Endothelial cell of umbilical vein (primary cell): ENCODE data around the gene DAB1. TPM values are rescaled to one million over a fixed set of nuclear protein-coding genes. Genes with fewer than 3 reads are reported as not detected.

ENCODE experiments used
- BruUV-seq: library from RNA; stranded (reverse); fragments of 400-500 nt; replicated peaks from 2 replicates; lab custom pipeline; 2021; lab: Mats Ljungman, UMichigan
- CTCF ChIA-PET: fragments of 300-600, 350-600 bp; sonication (Branson Sonifier 250); formaldehyde crosslinking; loops from one replicate; lab custom pipeline; 2021; ENCODE audit warnings: antibody characterized with exemption, inconsistent platforms; lab: Charles Lee
- POLR2A ChIA-PET: fragments of 300-600, 350-600 bp; sonication (Branson Sonifier 250); formaldehyde crosslinking; loops from one replicate; lab custom pipeline; 2021; ENCODE audit warnings: antibody characterized with exemption, inconsistent platforms; lab: Charles Lee
- DNase-seq: peaks from one replicate; pipeline ENCODE4 v3.0.0-alpha.2; 2011; ENCODE audit warnings: low read depth, low spot score
- FAIRE-seq: peaks from 2 replicates; lab custom pipeline; 2011; peaks lifted over from hg19 to GRCh38; lab: Jason Lieb, UNC
- H2AFZ ChIP-seq: 2 replicates; pipeline ENCODE4 v1.6.0; 2012; ENCODE audit warnings: low read depth, low read length, control low read depth, inconsistent platforms
- H3K27ac ChIP-seq: 2 replicates; pipeline ENCODE4 v1.5.1; 2011; ENCODE audit warnings: low read depth, mild to moderate bottlenecking, control low read depth, low read length, moderate library complexity; ENCODE audit not compliant: insufficient read depth
- H3K27me3 ChIP-seq, 2 experiments: 2 replicates each; pipeline versions ENCODE4 v1.6.0 to v1.6.1; 2011; ENCODE audit warnings: low read length in 2 of 2, mixed read lengths in 1 of 2; ENCODE audit not compliant: control insufficient read depth in 2 of 2, insufficient read depth in 2 of 2
- H3K36me3 ChIP-seq, 2 experiments: 2 replicates in 1 of 2; 3 replicates in 1 of 2; pipeline ENCODE4 v1.5.1; 2011; ENCODE audit warnings: low read length in 2 of 2, mild to moderate bottlenecking in 1 of 2, moderate library complexity in 1 of 2; ENCODE audit not compliant: control insufficient read depth in 2 of 2, insufficient read depth in 2 of 2; ENCODE audit errors: extremely low read depth in 1 of 2
- H3K4me1 ChIP-seq: 3 replicates; pipeline ENCODE4 v1.5.1; 2011; ENCODE audit warnings: mild to moderate bottlenecking, low read length; ENCODE audit not compliant: control insufficient read depth, insufficient read depth; ENCODE audit errors: extremely low read depth
- H3K4me2 ChIP-seq: 2 replicates; pipeline ENCODE4 v1.6.1; 2011; ENCODE audit warnings: low read length, control low read depth, mixed read lengths; ENCODE audit not compliant: insufficient read depth
- H3K4me3 ChIP-seq, 3 experiments: fragments of 200-600 bp in 1 of 3; sonication (generic), shearing (Covaris generic) in 1 of 3; replicated peaks in 1 of 3; 2 replicates each; pipeline ENCODE4 v1.5.1; 2011 to 2016; ENCODE audit warnings: control low read depth in 3 of 3, low read length in 3 of 3, mild to moderate bottlenecking in 2 of 3, inconsistent platforms in 1 of 3, low read depth in 1 of 3, moderate library complexity in 1 of 3; ENCODE audit not compliant: insufficient read depth in 1 of 3
- H3K79me2 ChIP-seq: 2 replicates; pipeline ENCODE4 v1.6.0; 2012; ENCODE audit warnings: low read length, inconsistent platforms; ENCODE audit not compliant: control insufficient read depth, insufficient read depth
- H3K9ac ChIP-seq: replicated peaks from 2 replicates; pipeline ENCODE3; 2011; ENCODE audit warnings: low read length, control low read depth; ENCODE audit not compliant: insufficient read depth; ENCODE audit errors: extremely low read depth
- H3K9me1 ChIP-seq: replicated peaks from 3 replicates; pipeline ENCODE4 v1.6.0; 2011; ENCODE audit warnings: mild to moderate bottlenecking, low read length; ENCODE audit not compliant: control insufficient read depth, insufficient read depth; ENCODE audit errors: extremely low read depth
- H3K9me3 ChIP-seq: replicated peaks from 2 replicates; pipeline ENCODE4 v1.5.1; 2012; ENCODE audit warnings: low read length, inconsistent platforms; ENCODE audit not compliant: control insufficient read depth, insufficient read depth
- H4K20me1 ChIP-seq: replicated peaks from 2 replicates; pipeline ENCODE3; 2011; ENCODE audit warnings: mild to moderate bottlenecking, low read length; ENCODE audit not compliant: control insufficient read depth, insufficient read depth; ENCODE audit errors: extremely low read depth
- EZH2 ChIP-seq: IDR thresholded peaks from 2 replicates; pipeline ENCODE4 v1.6.1; 2012; ENCODE audit warnings: borderline replicate concordance, low read depth, mild to moderate bottlenecking, moderate library complexity, low read length, inconsistent platforms; ENCODE audit not compliant: severe bottlenecking
- FOS ChIP-seq: IDR thresholded peaks from 2 replicates; pipeline ENCODE4 v1.6.1; 2011; ENCODE audit warnings: mild to moderate bottlenecking, low read length, moderate library complexity, borderline replicate concordance; ENCODE audit not compliant: insufficient read depth
- GATA2 ChIP-seq: IDR thresholded peaks from 2 replicates; pipeline ENCODE4 v1.7.0; 2011; ENCODE audit warnings: low read depth, mild to moderate bottlenecking, moderate library complexity, mixed read lengths, low read length; ENCODE audit not compliant: insufficient read length, insufficient read depth
- JUN ChIP-seq: IDR thresholded peaks from 2 replicates; pipeline ENCODE4 v1.6.1; 2011; ENCODE audit warnings: borderline replicate concordance, low read depth; ENCODE audit not compliant: insufficient read length, insufficient read depth
- MYC ChIP-seq: IDR thresholded peaks from one replicate; pipeline ENCODE4 v1.6.1; 2011; ENCODE audit warnings: mild to moderate bottlenecking, low read depth, low read length
- POLR2A ChIP-seq: IDR thresholded peaks from 2 replicates; pipeline ENCODE4 v1.6.1; 2012; ENCODE audit warnings: low read depth, mild to moderate bottlenecking, control low read depth, low read length
- POLR2AphosphoS5 ChIP-seq: IDR thresholded peaks from 2 replicates; pipeline ENCODE4 v1.6.1; 2012; ENCODE audit warnings: low read depth, mild to moderate bottlenecking, control low read depth, low read length, moderate library complexity; ENCODE audit not compliant: insufficient read depth
- dilution Hi-C: fragments of 300-500 bp; cut with MboI; formaldehyde crosslinking; loops from one replicate; pipeline ENCODE4 v1.15.0; 2019; ENCODE audit warnings: low sequenced_read_pairs; ENCODE audit not compliant: extremely low pct_ligation_motif_present
- intact Hi-C: fragments of 100-400 bp; cut with micrococcal nuclease; formaldehyde crosslinking; loops from one replicate; pipeline ENCODE4 v1.10.0; 2022
- polyA plus RNA-seq, 4 experiments: library from polyadenylated mRNA; depleted of rRNA in 3 of 4; stranded (reverse) in 3 of 4; unstranded in 1 of 4; fragments of >200 nt; gene quantifications; 2 replicates each; pipeline versions ENCODE4 v1.2.1 to v1.2.3, GENCODE V29; 2011 to 2012; ENCODE audit warnings: missing spikeins in 1 of 4
- total RNA-seq: library from RNA; stranded (reverse); gene quantifications from 2 replicates; pipeline ENCODE4 v1.2.3, GENCODE V29; 2021
- TF ChIP-seq, protein P1 (sequence below): IDR thresholded peaks from 2 replicates; pipeline ENCODE4 v1.6.1; 2011; ENCODE audit not compliant: insufficient read depth, insufficient read length
- TF ChIP-seq, protein P2 (sequence below), 2 donors: IDR thresholded peaks; 1 replicate in 1 of 2; 2 replicates in 1 of 2; pipeline ENCODE4 v1.5.1; 2011; ENCODE audit warnings: low read length in 2 of 2, mild to moderate bottlenecking in 2 of 2, moderate library complexity in 2 of 2, control low read depth in 1 of 2, inconsistent platforms in 1 of 2, low read depth in 1 of 2; ENCODE audit not compliant: insufficient read depth in 1 of 2; ENCODE audit errors: extremely low read depth in 1 of 2

The DAB1 gene
- total and polyA plus RNA-seq, 2 donors (not counting 3 experiments of a cell fraction or from before 2014, with no cell fraction given) = not detected

GRCh38 chr1:57431400-57431799 is 7.5 kb upstream of the DAB1 start:
- Histone ChIP-seq H2AFZ (no peak overlapping the region), H4K20me1 (no peaks in the 10 kb centered on the region), H3K4me3 (no peak overlapping the region), H3K9ac (no peak overlapping the region), H3K9me1 (no peaks in the 10 kb centered on the region), H3K4me2 (no peak overlapping the region), H3K9me3 (no peaks in the 10 kb centered on the region), H3K79me2 (no peaks in the 10 kb centered on the region), H3K36me3 (no peaks in the 10 kb centered on the region), H3K27ac (no peak overlapping the region), H3K27me3 (no peaks in the 10 kb centered on the region), H3K4me1 (no peaks in the 10 kb centered on the region)
- no peak for TF ChIP-seq MYC
- TF ChIP-seq JUN = no peak
- TF ChIP-seq, protein P1, sequence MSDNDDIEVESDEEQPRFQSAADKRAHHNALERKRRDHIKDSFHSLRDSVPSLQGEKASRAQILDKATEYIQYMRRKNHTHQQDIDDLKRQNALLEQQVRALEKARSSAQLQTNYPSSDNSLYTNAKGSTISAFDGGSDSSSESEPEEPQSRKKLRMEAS = no peak
- TF ChIP-seq EZH2 = no peak
- no peak for TF ChIP-seq POLR2A
- no peak for TF ChIP-seq GATA2
- TF ChIP-seq, protein P2, sequence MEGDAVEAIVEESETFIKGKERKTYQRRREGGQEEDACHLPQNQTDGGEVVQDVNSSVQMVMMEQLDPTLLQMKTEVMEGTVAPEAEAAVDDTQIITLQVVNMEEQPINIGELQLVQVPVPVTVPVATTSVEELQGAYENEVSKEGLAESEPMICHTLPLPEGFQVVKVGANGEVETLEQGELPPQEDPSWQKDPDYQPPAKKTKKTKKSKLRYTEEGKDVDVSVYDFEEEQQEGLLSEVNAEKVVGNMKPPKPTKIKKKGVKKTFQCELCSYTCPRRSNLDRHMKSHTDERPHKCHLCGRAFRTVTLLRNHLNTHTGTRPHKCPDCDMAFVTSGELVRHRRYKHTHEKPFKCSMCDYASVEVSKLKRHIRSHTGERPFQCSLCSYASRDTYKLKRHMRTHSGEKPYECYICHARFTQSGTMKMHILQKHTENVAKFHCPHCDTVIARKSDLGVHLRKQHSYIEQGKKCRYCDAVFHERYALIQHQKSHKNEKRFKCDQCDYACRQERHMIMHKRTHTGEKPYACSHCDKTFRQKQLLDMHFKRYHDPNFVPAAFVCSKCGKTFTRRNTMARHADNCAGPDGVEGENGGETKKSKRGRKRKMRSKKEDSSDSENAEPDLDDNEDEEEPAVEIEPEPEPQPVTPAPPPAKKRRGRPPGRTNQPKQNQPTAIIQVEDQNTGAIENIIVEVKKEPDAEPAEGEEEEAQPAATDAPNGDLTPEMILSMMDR (IDR thresholded peaks at IDR 0.05; ENCODE audit: extremely low read depth in 1 of 2, insufficient read depth in 1 of 2, low read depth in 1 of 2, low read length in 2 of 2) = no peak
- TF ChIP-seq POLR2AphosphoS5 = no peak
- TF ChIP-seq FOS = no peak
- CTCF ChIA-PET = no interaction called here
- FAIRE-seq (no peak), DNase-seq (no peak)
- intact Hi-C loops = no loop called here
- POLR2A ChIA-PET = no interaction called here
- dilution Hi-C loops = no loop called here
- BruUV-seq = no TSS peak
